Hepatic stellate cell (primary cell): Measurements from ENCODE around the gene WFDC9.
A peak's percentile ranks its signal among the peaks of the same experiment; 100 is the strongest.
"Not testable (repeated sequence)": the region's sequence is repeated elsewhere in the genome, so short reads cannot be mapped to it uniquely, and the experiment has no call there.

Experiments used
- DNase-seq: peaks from one replicate; pipeline ENCODE4 v3.0.0; 2011; ENCODE audit warnings: low spot score

Gene WFDC9

GRCh38 chr20:45631184-45631583 is at the start of gene WFDC9:
TSS of gene WFDC9 (minus strand) at chr20:45631284. CDS start at chr20:45610181, 21,103 bp downstream.
- DNase-seq, result no peak

- DNase-seq, result no peak
Measured at GRCh38 chr20:45679650-45680049, 48.6 kb upstream of the WFDC9 start.

- DNase-seq, result no peak
Measured at GRCh38 chr20:45672765-45673164, 41.7 kb upstream of the WFDC9 start.

GRCh38 chr20:45670139-45670538 is 39.1 kb upstream of the WFDC9 start, which contains the start of gene WFDC11:
TSS of gene WFDC11 (minus strand) at chr20:45670239. CDS start at chr20:45650600, 19,639 bp downstream.
- DNase-seq, result no peak

- DNase-seq, result not testable (repeated sequence)
Measured at GRCh38 chr20:45657038-45657437, 26.0 kb upstream of the WFDC9 start.

- DNase-seq, result not testable (repeated sequence)
Measured at GRCh38 chr20:45651726-45652125, 20.6 kb upstream of the WFDC9 start.

- DNase-seq, result no peak
Measured at GRCh38 chr20:45649312-45649863, 18.3 kb upstream of the WFDC9 start.

- DNase-seq, result no peak
Measured at GRCh38 chr20:45647441-45648050, 16.5 kb upstream of the WFDC9 start.

GRCh38 chr20:45646875-45647274 is 15.8 kb upstream of the WFDC9 start:
- no peak for DNase-seq

GRCh38 chr20:45645869-45646268 is 14.8 kb upstream of the WFDC9 start:
- not testable (repeated sequence) for DNase-seq

- DNase-seq, result not testable (repeated sequence)
Measured at GRCh38 chr20:45641076-45641475, 10.0 kb upstream of the WFDC9 start.

- DNase-seq, result no peak
Measured at GRCh38 chr20:45639687-45640086, 8.6 kb upstream of the WFDC9 start.

GRCh38 chr20:45636513-45636912 is 5.4 kb upstream of the WFDC9 start:
- DNase-seq, result no peak

- no peak for DNase-seq
Measured at GRCh38 chr20:45630371-45630770, 713 bp downstream of the WFDC9 start.

GRCh38 chr20:45629496-45630100 is 1.5 kb downstream of the WFDC9 start, which contains the start of gene WFDC10A:
TSS of gene WFDC10A (plus strand) at chr20:45629739. CDS start at chr20:45629814, 75 bp downstream.
- peak; percentile 33 for DNase-seq

- DNase-seq, result no peak
Measured at GRCh38 chr20:45626540-45626939, 4.5 kb downstream of the WFDC9 start.

GRCh38 chr20:45621593-45621992 is 9.5 kb downstream of the WFDC9 start:
- no peak for DNase-seq

- DNase-seq, result no peak
Measured at GRCh38 chr20:45617591-45617990, 13.5 kb downstream of the WFDC9 start.

- DNase-seq, result no peak
Measured at GRCh38 chr20:45612314-45612713, 18.8 kb downstream of the WFDC9 start.

GRCh38 chr20:45611054-45611453 is 20.0 kb downstream of the WFDC9 start:
- DNase-seq, result no peak

- no peak for DNase-seq
Measured at GRCh38 chr20:45607810-45608209, 23.3 kb downstream of the WFDC9 start.

- DNase-seq, result no peak
Measured at GRCh38 chr20:45595235-45595634, 35.8 kb downstream of the WFDC9 start.

- DNase-seq, result no peak
Measured at GRCh38 chr20:45593498-45593897, 37.6 kb downstream of the WFDC9 start.
